Stomach (tissue), 4 donors: Measurements from ENCODE around the gene DGLUCY.

Experiments used
- CTCF ChIP-seq, 7 experiments: fragments of 450-650 bp in 4 of 7; fragments of 200-600 bp in 3 of 7; sonication (generic) in 3 of 7; IDR thresholded peaks; one replicate each; pipeline ENCODE4 v1.5.1; 2016 to 2019; ENCODE audit warnings: antibody characterized with exemption in 7 of 7, control low read depth in 2 of 7, mild to moderate bottlenecking in 1 of 7
- EP300 ChIP-seq: sonication (generic); formaldehyde crosslinking; IDR thresholded peaks from one replicate; pipeline ENCODE4 v1.6.1; 2017; ENCODE audit warnings: antibody characterized with exemption
- POLR2A ChIP-seq, 4 donors: fragments of 450-650 bp; IDR thresholded peaks; one replicate each; pipeline ENCODE4 v1.6.1; 2016; ENCODE audit warnings: antibody characterized with exemption in 4 of 4, control low read depth in 2 of 4, mild to moderate bottlenecking in 1 of 4, moderate library complexity in 1 of 4
- POLR2AphosphoS5 ChIP-seq, 3 donors: sonication (generic); formaldehyde crosslinking; IDR thresholded peaks; one replicate each; pipeline ENCODE4 v1.6.1; 2016; ENCODE audit warnings: antibody characterized with exemption in 3 of 3

GRCh38 chr14:91065266-91065665 lies 48.6 kb upstream of the DGLUCY start:
- TF ChIP-seq CTCF (IDR thresholded peaks at IDR 0.05) (no peak), POLR2AphosphoS5 (IDR thresholded peaks at IDR 0.05) (no peak), POLR2A (IDR thresholded peaks at IDR 0.05) (no peak), EP300 (no peak)
